ENCODE measurements around the gene CATSPERZ.
A peak's percentile ranks its signal among the peaks of the same experiment; 100 is the strongest.

CATSPERZ gene

GRCh38 chr11:64333556-64333955 lies 33.4 kb downstream of the CATSPERZ start:
- no peak for TF ChIP-seq Cebpa-rat (IDR thresholded peaks at IDR 0.05)
- H3K36me3 ChIP-seq, result no peaks in the 10 kb centered on the region
- H3K27ac ChIP-seq, result peak overlapping the region in 7 of 11 experiments; percentile 28 to 93 (median 79); a peak in 8 of 22 replicates
- H3K4me3 ChIP-seq, result no peak overlapping the region
- H3K9ac ChIP-seq, result no peak overlapping the region
- H3K9me3 ChIP-seq (replicated peaks in 1 of 11), result no peaks in the 10 kb centered on the region
- peaks cover 37 to 78% (median 71%) of the 10 kb centered on the region in 10 experiments for H3K4me1 ChIP-seq
- H4K20me1 ChIP-seq, result no peaks in the 10 kb centered on the region
- peak overlapping the region in 2 of 11 experiments; percentile 87 to 92; a peak in 4 of 22 replicates for H3K4me2 ChIP-seq
- no peaks in the 10 kb centered on the region for H3K27me3 ChIP-seq

GRCh38 chr11:64334764-64335735 lies 34.9 kb downstream of the CATSPERZ start:
- Histone ChIP-seq H3K27ac (peak overlapping the region in 9 of 11 experiments; percentile 47 to 93 (median 78); a peak in 18 of 22 replicates), H3K9me3 (replicated peaks in 1 of 11) (no peaks in the 10 kb centered on the region), H3K36me3 (no peaks in the 10 kb centered on the region), H3K4me1 (peaks cover 49 to 93% (median 86%) of the 10 kb centered on the region in 10 experiments), H3K4me2 (peak overlapping the region; percentile 39 to 87 (median 73)), H4K20me1 (no peaks in the 10 kb centered on the region), H3K4me3 (peak overlapping the region in 1 of 10 experiments; percentile 39; a peak in 4 of 20 replicates), H3K9ac (peak overlapping the region in 9 of 11 experiments; percentile 31 to 68 (median 62); a peak in 17 of 22 replicates), H3K27me3 (no peaks in the 10 kb centered on the region)
- TF ChIP-seq Cebpa-rat (IDR thresholded peaks at IDR 0.05), result peak in 9 of 11 experiments; percentile 92 to 99 (median 96); a peak in 18 of 22 replicates

GRCh38 chr11:64337538-64338249 lies 37.5 kb downstream of the CATSPERZ start:
- Histone ChIP-seq H3K4me1 (peaks cover 58 to 97% (median 92%) of the 10 kb centered on the region in 10 experiments), H3K4me2 (peak overlapping the region in 6 of 11 experiments; percentile 13 to 95 (median 41); a peak in 10 of 22 replicates), H3K27me3 (no peaks in the 10 kb centered on the region), H3K36me3 (no peaks in the 10 kb centered on the region), H3K9me3 (replicated peaks in 1 of 11) (no peaks in the 10 kb centered on the region), H3K27ac (peak overlapping the region in 8 of 11 experiments; percentile 36 to 93 (median 86); a peak in 16 of 22 replicates), H3K9ac (peak overlapping the region in 2 of 11 experiments; percentile 12 to 31; a peak in 2 of 22 replicates), H4K20me1 (no peaks in the 10 kb centered on the region), H3K4me3 (no peak overlapping the region)
- TF ChIP-seq Cebpa-rat (IDR thresholded peaks at IDR 0.05), result peak in 4 of 11 experiments; percentile 4 to 77 (median 44); a peak in 4 of 22 replicates

GRCh38 chr11:64338716-64339115 lies 38.6 kb downstream of the CATSPERZ start:
- Histone ChIP-seq H4K20me1 (no peaks in the 10 kb centered on the region; a peak in 1 of 22 replicates), H3K4me3 (no peak overlapping the region), H3K9ac (peak overlapping the region in 5 of 11 experiments; percentile 72 to 83 (median 78); a peak in 9 of 22 replicates)

GRCh38 chr11:64339286-64339685 lies 39.1 kb downstream of the CATSPERZ start:
- Histone ChIP-seq H3K9ac (peak overlapping the region in 9 of 11 experiments; percentile 63 to 83 (median 74); a peak in 17 of 22 replicates), H3K36me3 (no peaks in the 10 kb centered on the region; a peak in 1 of 22 replicates), H4K20me1 (no peaks in the 10 kb centered on the region; a peak in 1 of 22 replicates), H3K27me3 (no peaks in the 10 kb centered on the region), H3K4me2 (peak overlapping the region; percentile 74 to 95 (median 90)), H3K4me1 (peaks cover 54 to 94% (median 90%) of the 10 kb centered on the region in 10 experiments), H3K4me3 (0 out of 20 replicates have a peak overlapping the region, but pooled peaks of 2 of the 10 experiments have one; percentile 50 to 51), H3K9me3 (replicated peaks in 1 of 11) (no peaks in the 10 kb centered on the region), H3K27ac (peak overlapping the region in 9 of 11 experiments; percentile 66 to 93 (median 83); a peak in 18 of 22 replicates)
- TF ChIP-seq Cebpa-rat (IDR thresholded peaks at IDR 0.05), result peak in 2 of 11 experiments; percentile 8 to 49; a peak in 2 of 22 replicates

More at GRCh38 chr11:64338716-64339115, 38.6 kb downstream of the CATSPERZ start:
- no peak for TF ChIP-seq Cebpa-rat (IDR thresholded peaks at IDR 0.05)
- peak overlapping the region in 9 of 11 experiments; percentile 4 to 93 (median 83); a peak in 15 of 22 replicates for H3K27ac ChIP-seq
- H3K4me2 ChIP-seq, result peak overlapping the region in 10 of 11 experiments; percentile 74 to 95 (median 90); a peak in 20 of 22 replicates
- H3K9me3 ChIP-seq (replicated peaks in 1 of 11), result no peaks in the 10 kb centered on the region
- peaks cover 54 to 95% (median 93%) of the 10 kb centered on the region in 10 experiments for H3K4me1 ChIP-seq
- no peaks in the 10 kb centered on the region for H3K36me3 ChIP-seq
- no peaks in the 10 kb centered on the region for H3K27me3 ChIP-seq

GRCh38 chr11:64339754-64340408 lies 39.7 kb downstream of the CATSPERZ start, which contains the start of gene CCDC88B:
TSS of gene CCDC88B (plus strand) at chr11:64340204. CDS start at chr11:64340267, 63 bp downstream.
- Histone ChIP-seq H3K27ac (peak within 1 kb of the TSS; percentile 33 to 93 (median 82); a peak in 21 of 22 replicates), H3K4me1 (peaks cover 51 to 93% (median 85%) of the 10 kb centered on the region in 10 experiments), H3K4me2 (peak within 1 kb of the TSS; percentile 74 to 95 (median 90)), H3K9ac (peak within 1 kb of the TSS; percentile 63 to 83 (median 73); a peak in 21 of 22 replicates), H3K9me3 (replicated peaks in 1 of 11) (no peaks in the 10 kb centered on the region), H3K27me3 (no peaks in the 10 kb centered on the region), H3K36me3 (no peaks in the 10 kb centered on the region; a peak in 2 of 22 replicates), H3K4me3 (peak within 1 kb of the TSS; percentile 33 to 65 (median 50)), H4K20me1 (no peaks in the 10 kb centered on the region; a peak in 1 of 22 replicates)
- no peak for TF ChIP-seq Cebpa-rat (IDR thresholded peaks at IDR 0.05)

GRCh38 chr11:64340671-64341335 lies 40.6 kb downstream of the CATSPERZ start:
- no peak for TF ChIP-seq Cebpa-rat (IDR thresholded peaks at IDR 0.05)
- Histone ChIP-seq H3K4me3 (peak overlapping the region; percentile 33 to 65 (median 50)), H3K4me2 (peak overlapping the region; percentile 74 to 95 (median 90)), H3K9ac (peak overlapping the region; percentile 63 to 83 (median 73); a peak in 21 of 22 replicates), H3K4me1 (peaks cover 43 to 95% (median 82%) of the 10 kb centered on the region in 10 experiments), H4K20me1 (no peaks in the 10 kb centered on the region; a peak in 1 of 22 replicates), H3K27ac (peak overlapping the region; percentile 33 to 93 (median 82); a peak in 21 of 22 replicates), H3K27me3 (no peaks in the 10 kb centered on the region), H3K9me3 (replicated peaks in 1 of 11) (no peaks in the 10 kb centered on the region), H3K36me3 (no peaks in the 10 kb centered on the region; a peak in 2 of 22 replicates)
